Vagina (tissue), 2 donors: ENCODE measurements around the gene FBXL20.

Experiments used
- CTCF ChIP-seq, 3 experiments: fragments of 450-650 bp in 2 of 3; fragments of 200-600 bp in 1 of 3; sonication (generic) in 1 of 3; IDR thresholded peaks; one replicate each; pipeline ENCODE4 v1.5.1; 2017 to 2019; ENCODE audit warnings: antibody characterized with exemption in 3 of 3, mild to moderate bottlenecking in 2 of 3, moderate library complexity in 2 of 3
- POLR2A ChIP-seq, 2 donors: fragments of 450-650 bp; IDR thresholded peaks; one replicate each; pipeline ENCODE4 v1.6.1; 2017; ENCODE audit warnings: antibody characterized with exemption in 2 of 2, mild to moderate bottlenecking in 2 of 2, moderate library complexity in 2 of 2
- POLR2AphosphoS5 ChIP-seq, 2 donors: sonication (generic); formaldehyde crosslinking; IDR thresholded peaks; one replicate each; pipeline ENCODE4 v1.9.0; 2017; ENCODE audit warnings: antibody characterized with exemption in 2 of 2, mild to moderate bottlenecking in 2 of 2, low read depth in 1 of 2; ENCODE audit not compliant: insufficient read depth in 1 of 2

GRCh38 chr17:39221572-39221971, 179.9 kb downstream of the FBXL20 start:
- TF ChIP-seq POLR2A (IDR thresholded peaks at IDR 0.05) (no peak), CTCF (IDR thresholded peaks at IDR 0.05) (no peak), POLR2AphosphoS5 (IDR thresholded peaks at IDR 0.05; ENCODE audit: insufficient read depth in 1 of 2, low read depth in 1 of 2) (no peak)
